DMS53 (cell line): Measurements from ENCODE around the gene TAS2R43.
"Not testable (repeated sequence)": the region's sequence is repeated elsewhere in the genome, so short reads cannot be mapped to it uniquely, and the experiment has no call there.

Experiments used
- DNase-seq: peaks from one replicate; lab custom pipeline; 2025; lab: John Stamatoyannopoulos, UW

Gene TAS2R43

GRCh38 chr12:11092128-11092527, at the start of gene TAS2R43:
Gene TAS2R43 (minus strand): TSS chr12:11092313. CDS start chr12:11092229, 84 bp downstream.
- no peak for DNase-seq

GRCh38 chr12:11136075-11136474, 44.0 kb upstream of the TAS2R43 start:
- DNase-seq: no peak

- no peak for DNase-seq
Observed at GRCh38 chr12:11134305-11134704, 42.2 kb upstream of the TAS2R43 start, which contains the start of gene TAS2R30. Gene TAS2R30 (minus strand): TSS chr12:11134644. CDS start chr12:11134244, 400 bp downstream.

GRCh38 chr12:11133816-11134215, 41.7 kb upstream of the TAS2R43 start:
- DNase-seq: no peak

GRCh38 chr12:11133162-11133561, 41.0 kb upstream of the TAS2R43 start:
- DNase-seq: no peak

GRCh38 chr12:11130999-11131398, 38.9 kb upstream of the TAS2R43 start:
- DNase-seq: no peak

- no peak for DNase-seq
Observed at GRCh38 chr12:11130382-11130781, 38.3 kb upstream of the TAS2R43 start.

- DNase-seq: not testable (repeated sequence)
Observed at GRCh38 chr12:11114130-11114529, 22.0 kb upstream of the TAS2R43 start.

GRCh38 chr12:11111213-11111612, 19.1 kb upstream of the TAS2R43 start:
- DNase-seq: not testable (repeated sequence)

GRCh38 chr12:11108862-11109261, 16.7 kb upstream of the TAS2R43 start:
- no peak for DNase-seq

GRCh38 chr12:11107719-11108118, 15.6 kb upstream of the TAS2R43 start:
- no peak for DNase-seq

- no peak for DNase-seq
Observed at GRCh38 chr12:11106288-11106687, 14.2 kb upstream of the TAS2R43 start.

- DNase-seq: no peak
Observed at GRCh38 chr12:11105546-11105945, 13.4 kb upstream of the TAS2R43 start.

GRCh38 chr12:11094910-11095309, 2.8 kb upstream of the TAS2R43 start:
- DNase-seq: not testable (repeated sequence)

- DNase-seq: no peak
Observed at GRCh38 chr12:11089246-11089645, 2.9 kb downstream of the TAS2R43 start.

GRCh38 chr12:11085419-11085818, 6.7 kb downstream of the TAS2R43 start:
- no peak for DNase-seq

GRCh38 chr12:11081987-11082386, 10.1 kb downstream of the TAS2R43 start:
- no peak for DNase-seq

GRCh38 chr12:11078246-11078645, 13.9 kb downstream of the TAS2R43 start:
- no peak for DNase-seq

- no peak for DNase-seq
Observed at GRCh38 chr12:11075642-11076041, 16.5 kb downstream of the TAS2R43 start.

GRCh38 chr12:11071414-11071813, 20.7 kb downstream of the TAS2R43 start:
- DNase-seq: no peak

- DNase-seq: no peak
Observed at GRCh38 chr12:11070999-11071398, 21.1 kb downstream of the TAS2R43 start.

- DNase-seq: no peak
Observed at GRCh38 chr12:11069854-11070365, 22.2 kb downstream of the TAS2R43 start.

GRCh38 chr12:11067514-11067913, 24.6 kb downstream of the TAS2R43 start:
- no peak for DNase-seq

GRCh38 chr12:11062194-11062593, 29.9 kb downstream of the TAS2R43 start, which contains the start of gene TAS2R46:
Gene TAS2R46 (minus strand): TSS chr12:11062294. CDS start chr12:11062294, 0 bp downstream.
- DNase-seq: not testable (repeated sequence)
